ENCODE results near the gene ADSS1.

Gene ADSS1

GRCh38 chr14:104769324-104770071, 45.5 kb downstream of the ADSS1 start:
- Histone ChIP-seq H3K14ac (ENCODE audit: low read length in 2 of 2) (peak overlapping the region in 1 of 2 experiments; percentile 50), H2BK12ac (ENCODE audit: low read length in 2 of 2) (peak overlapping the region in 1 of 2 experiments; percentile 73), H3K9ac (ENCODE audit: low read length) (no peak overlapping the region), H3K4me3 (ENCODE audit: insufficient read depth in 1 of 2, low read depth in 1 of 2, low read length in 2 of 2) (no peak overlapping the region), H3K18ac (ENCODE audit: low read depth in 1 of 2, low read length in 2 of 2) (peak overlapping the region in 1 of 2 experiments; percentile 53), H2BK15ac (ENCODE audit: low read depth, poor library complexity, severe bottlenecking) (no peak overlapping the region), H3K27me3 (ENCODE audit: control insufficient read depth in 1 of 2, insufficient read depth in 1 of 2, low read length in 2 of 2) (no peaks in the 10 kb centered on the region), H2AK5ac (ENCODE audit: low read length, severe bottlenecking) (no peak overlapping the region), H2BK5ac (ENCODE audit: low read depth, low read length, poor library complexity, severe bottlenecking) (no peak overlapping the region), H3K27ac (ENCODE audit: low read length, poor library complexity, severe bottlenecking) (no peak overlapping the region), H2AFZ (ENCODE audit: low read depth, low read length) (no peak overlapping the region), H4K91ac (ENCODE audit: low read length) (no peak overlapping the region), H3K36me3 (ENCODE audit: control insufficient read depth in 1 of 2, insufficient read depth in 2 of 2, low read depth in 1 of 2, low read length in 2 of 2) (peaks cover 37 to 56% of the 10 kb centered on the region in 2 experiments), H3K23ac (ENCODE audit: low read length in 2 of 2) (no peak overlapping the region), H3K4me1 (ENCODE audit: control insufficient read depth, insufficient read depth, low read depth, low read length) (peaks cover 13% of the 10 kb centered on the region), H3K9me3 (ENCODE audit: control insufficient read depth, low read length) (no peaks in the 10 kb centered on the region), H4K8ac (ENCODE audit: low read length) (peak overlapping the region; percentile 94), H2BK120ac (ENCODE audit: low read depth, low read length) (no peak overlapping the region), H3K4ac (ENCODE audit: low read depth in 1 of 2, low read length in 2 of 2) (no peak overlapping the region), H3K79me1 (replicated peaks; ENCODE audit: low read length, poor library complexity, severe bottlenecking) (peaks cover 4% of the 10 kb centered on the region), H3K4me2 (ENCODE audit: low read length, poor library complexity, severe bottlenecking) (no peak overlapping the region)
- DNase-seq, result no peak
- WGBS, result 88% methylated on average over 16 of the region's 18 CpGs

- Histone ChIP-seq H4K91ac (ENCODE audit: low read length) (no peak overlapping the region), H3K79me1 (replicated peaks; ENCODE audit: low read length, poor library complexity, severe bottlenecking) (peaks cover 4% of the 10 kb centered on the region), H4K8ac (ENCODE audit: low read length) (no peak overlapping the region), H3K36me3 (ENCODE audit: control insufficient read depth in 1 of 2, insufficient read depth in 2 of 2, low read depth in 1 of 2, low read length in 2 of 2) (peaks cover 39 to 62% of the 10 kb centered on the region in 2 experiments), H2BK120ac (ENCODE audit: low read depth, low read length) (no peak overlapping the region), H3K27me3 (ENCODE audit: control insufficient read depth in 1 of 2, insufficient read depth in 1 of 2, low read length in 2 of 2) (no peaks in the 10 kb centered on the region), H3K18ac (ENCODE audit: low read depth in 1 of 2, low read length in 2 of 2) (peak overlapping the region in 1 of 2 experiments; percentile 14), H2BK12ac (ENCODE audit: low read length in 2 of 2) (peak overlapping the region in 1 of 2 experiments; percentile 73), H3K9ac (ENCODE audit: low read length) (no peak overlapping the region), H3K4ac (ENCODE audit: low read depth in 1 of 2, low read length in 2 of 2) (no peak overlapping the region), H2BK5ac (ENCODE audit: low read depth, low read length, poor library complexity, severe bottlenecking) (no peak overlapping the region), H3K4me2 (ENCODE audit: low read length, poor library complexity, severe bottlenecking) (no peak overlapping the region), H2BK15ac (ENCODE audit: low read depth, poor library complexity, severe bottlenecking) (no peak overlapping the region), H3K23ac (ENCODE audit: low read length in 2 of 2) (no peak overlapping the region), H3K27ac (ENCODE audit: low read length, poor library complexity, severe bottlenecking) (no peak overlapping the region), H3K4me1 (ENCODE audit: control insufficient read depth, insufficient read depth, low read depth, low read length) (peaks cover 13% of the 10 kb centered on the region), H3K9me3 (ENCODE audit: control insufficient read depth, low read length) (no peaks in the 10 kb centered on the region), H2AK5ac (ENCODE audit: low read length, severe bottlenecking) (no peak overlapping the region), H3K4me3 (ENCODE audit: insufficient read depth in 1 of 2, low read depth in 1 of 2, low read length in 2 of 2) (no peak overlapping the region), H3K14ac (ENCODE audit: low read length in 2 of 2) (no peak overlapping the region), H2AFZ (ENCODE audit: low read depth, low read length) (no peak overlapping the region)
- 89% methylated on average over 24 of the region's 24 CpGs for WGBS
- no peak for DNase-seq
These were observed 46.1 kb downstream of the ADSS1 start for GRCh38 chr14:104770072-104770579.

GRCh38 chr14:104770851-104771272, 46.8 kb downstream of the ADSS1 start:
- no peak overlapping the region for H4K8ac ChIP-seq (ENCODE audit: low read length)
- no peak overlapping the region for H2BK120ac ChIP-seq (ENCODE audit: low read depth, low read length)
- no peak overlapping the region for H4K91ac ChIP-seq (ENCODE audit: low read length)
- no peaks in the 10 kb centered on the region for H3K9me3 ChIP-seq (ENCODE audit: control insufficient read depth, low read length)
- H3K4me3 ChIP-seq (ENCODE audit: insufficient read depth in 1 of 2, low read depth in 1 of 2, low read length in 2 of 2), result no peak overlapping the region
- no peak overlapping the region for H3K9ac ChIP-seq (ENCODE audit: low read length)
- no peak overlapping the region for H3K4ac ChIP-seq (ENCODE audit: low read depth in 1 of 2, low read length in 2 of 2)
- peaks cover 11% of the 10 kb centered on the region for H3K79me1 ChIP-seq (replicated peaks; ENCODE audit: low read length, poor library complexity, severe bottlenecking)
- H2AK5ac ChIP-seq (ENCODE audit: low read length, severe bottlenecking), result no peak overlapping the region
- H3K27me3 ChIP-seq (ENCODE audit: control insufficient read depth in 1 of 2, insufficient read depth in 1 of 2, low read length in 2 of 2), result no peaks in the 10 kb centered on the region
- peak; percentile 18 for DNase-seq
- H3K23ac ChIP-seq (ENCODE audit: low read length in 2 of 2), result no peak overlapping the region
- H2BK12ac ChIP-seq (ENCODE audit: low read length in 2 of 2), result no peak overlapping the region
- H3K18ac ChIP-seq (ENCODE audit: low read depth in 1 of 2, low read length in 2 of 2), result no peak overlapping the region
- no peak overlapping the region for H2AFZ ChIP-seq (ENCODE audit: low read depth, low read length)
- H3K36me3 ChIP-seq (ENCODE audit: control insufficient read depth in 1 of 2, insufficient read depth in 2 of 2, low read depth in 1 of 2, low read length in 2 of 2), result peaks cover 46 to 70% of the 10 kb centered on the region in 2 experiments
- no peak overlapping the region for H3K4me2 ChIP-seq (ENCODE audit: low read length, poor library complexity, severe bottlenecking)
- no peak overlapping the region for H2BK15ac ChIP-seq (ENCODE audit: low read depth, poor library complexity, severe bottlenecking)
- no peak overlapping the region for H2BK5ac ChIP-seq (ENCODE audit: low read depth, low read length, poor library complexity, severe bottlenecking)
- 94% methylated on average over 4 of the region's 5 CpGs for WGBS
- H3K14ac ChIP-seq (ENCODE audit: low read length in 2 of 2), result no peak overlapping the region
- peaks cover 13% of the 10 kb centered on the region for H3K4me1 ChIP-seq (ENCODE audit: control insufficient read depth, insufficient read depth, low read depth, low read length)
- H3K27ac ChIP-seq (ENCODE audit: low read length, poor library complexity, severe bottlenecking), result no peak overlapping the region

GRCh38 chr14:104771374-104771773, 47.3 kb downstream of the ADSS1 start:
- 97% methylated on average over 4 of the region's 4 CpGs for WGBS
- no peak overlapping the region for H3K23ac ChIP-seq (ENCODE audit: low read length in 2 of 2)
- DNase-seq, result no peak
- peaks cover 13% of the 10 kb centered on the region for H3K4me1 ChIP-seq (ENCODE audit: control insufficient read depth, insufficient read depth, low read depth, low read length)
- H3K36me3 ChIP-seq (ENCODE audit: control insufficient read depth in 1 of 2, insufficient read depth in 2 of 2, low read depth in 1 of 2, low read length in 2 of 2), result peaks cover 47 to 75% of the 10 kb centered on the region in 2 experiments
- no peak overlapping the region for H2AFZ ChIP-seq (ENCODE audit: low read depth, low read length)
- H2AK5ac ChIP-seq (ENCODE audit: low read length, severe bottlenecking), result no peak overlapping the region
- no peak overlapping the region for H4K8ac ChIP-seq (ENCODE audit: low read length)
- H3K79me1 ChIP-seq (replicated peaks; ENCODE audit: low read length, poor library complexity, severe bottlenecking), result peaks cover 12% of the 10 kb centered on the region
- no peak overlapping the region for H3K14ac ChIP-seq (ENCODE audit: low read length in 2 of 2)
- H2BK15ac ChIP-seq (ENCODE audit: low read depth, poor library complexity, severe bottlenecking), result no peak overlapping the region
- no peak overlapping the region for H2BK120ac ChIP-seq (ENCODE audit: low read depth, low read length)
- no peaks in the 10 kb centered on the region for H3K27me3 ChIP-seq (ENCODE audit: control insufficient read depth in 1 of 2, insufficient read depth in 1 of 2, low read length in 2 of 2)
- no peak overlapping the region for H2BK12ac ChIP-seq (ENCODE audit: low read length in 2 of 2)
- no peak overlapping the region for H4K91ac ChIP-seq (ENCODE audit: low read length)
- no peak overlapping the region for H3K4me3 ChIP-seq (ENCODE audit: insufficient read depth in 1 of 2, low read depth in 1 of 2, low read length in 2 of 2)
- no peak overlapping the region for H3K27ac ChIP-seq (ENCODE audit: low read length, poor library complexity, severe bottlenecking)
- no peak overlapping the region for H3K9ac ChIP-seq (ENCODE audit: low read length)
- no peak overlapping the region for H3K4me2 ChIP-seq (ENCODE audit: low read length, poor library complexity, severe bottlenecking)
- H3K4ac ChIP-seq (ENCODE audit: low read depth in 1 of 2, low read length in 2 of 2), result no peak overlapping the region
- no peak overlapping the region for H3K18ac ChIP-seq (ENCODE audit: low read depth in 1 of 2, low read length in 2 of 2)
- no peaks in the 10 kb centered on the region for H3K9me3 ChIP-seq (ENCODE audit: control insufficient read depth, low read length)
- no peak overlapping the region for H2BK5ac ChIP-seq (ENCODE audit: low read depth, low read length, poor library complexity, severe bottlenecking)

All from mesenchymal stem cell (in vitro differentiated cells and primary cell).